Epithelial cell of prostate (primary cell): ENCODE data around the gene DNAJB8.

Experiments used
- DNase-seq: peaks from one replicate; pipeline ENCODE4 v3.0.0-alpha.2; 2011; ENCODE audit warnings: low read depth, low spot score
- H3K27ac ChIP-seq: fragments of 450-650 bp; 2 replicates; pipeline ENCODE4 v1.5.1; 2017; ENCODE audit warnings: mild to moderate bottlenecking

DNAJB8 gene

GRCh38 chr3:128495435-128495970, 28.8 kb upstream of the DNAJB8 start:
- H3K27ac ChIP-seq: no peak overlapping the region
- no peak for DNase-seq

- DNase-seq: no peak
- H3K27ac ChIP-seq: no peak overlapping the region
These were observed 27.6 kb upstream of the DNAJB8 start for GRCh38 chr3:128494367-128494650.

GRCh38 chr3:128493570-128494366, 27.1 kb upstream of the DNAJB8 start:
- H3K27ac ChIP-seq: no peak overlapping the region
- DNase-seq: no peak

GRCh38 chr3:128492671-128493569, 26.2 kb upstream of the DNAJB8 start, which contains the start of gene GATA2:
Gene GATA2 (minus strand): TSS chr3:128493201. CDS start chr3:128487031, 6,170 bp downstream.
- no peak for DNase-seq
- H3K27ac ChIP-seq: no peak within 1 kb of the TSS

- no peak overlapping the region for H3K27ac ChIP-seq
- DNase-seq: no peak
These were observed 25.4 kb upstream of the DNAJB8 start for GRCh38 chr3:128491941-128492670.

- no peak for DNase-seq
- H3K27ac ChIP-seq: no peak overlapping the region
These were observed 24.9 kb upstream of the DNAJB8 start for GRCh38 chr3:128491691-128491940.

- no peak overlapping the region for H3K27ac ChIP-seq
- no peak for DNase-seq
These were observed 24.4 kb upstream of the DNAJB8 start for GRCh38 chr3:128490915-128491690.

- peak overlapping the region; percentile 72 for H3K27ac ChIP-seq
- DNase-seq: no peak
These were observed 23.9 kb upstream of the DNAJB8 start for GRCh38 chr3:128490650-128490914.

- no peak for DNase-seq
- peak overlapping the region; percentile 72 for H3K27ac ChIP-seq
These were observed 23.4 kb upstream of the DNAJB8 start for GRCh38 chr3:128489927-128490649.

- no peak for DNase-seq
- peak overlapping the region; percentile 72 for H3K27ac ChIP-seq
These were observed 22.9 kb upstream of the DNAJB8 start for GRCh38 chr3:128489674-128489926.

- no peak for DNase-seq
- peak overlapping the region; percentile 72 for H3K27ac ChIP-seq
These were observed 22.4 kb upstream of the DNAJB8 start for GRCh38 chr3:128488991-128489673.

GRCh38 chr3:128488636-128488990, 21.9 kb upstream of the DNAJB8 start:
- no peak for DNase-seq
- H3K27ac ChIP-seq: peak overlapping the region; percentile 72

GRCh38 chr3:128487813-128488635, 21.3 kb upstream of the DNAJB8 start:
- H3K27ac ChIP-seq: peak overlapping the region; percentile 72
- no peak for DNase-seq

GRCh38 chr3:128487538-128487812, 20.8 kb upstream of the DNAJB8 start:
- H3K27ac ChIP-seq: no peak overlapping the region
- DNase-seq: no peak

- no peak for DNase-seq
- H3K27ac ChIP-seq: no peak overlapping the region
These were observed 20.2 kb upstream of the DNAJB8 start for GRCh38 chr3:128486681-128487537.

GRCh38 chr3:128486205-128486628, 19.5 kb upstream of the DNAJB8 start:
- no peak overlapping the region for H3K27ac ChIP-seq
- DNase-seq: no peak

GRCh38 chr3:128485282-128486204, 18.9 kb upstream of the DNAJB8 start:
- H3K27ac ChIP-seq: no peak overlapping the region
- no peak for DNase-seq
